HepG2 (cell line): ENCODE results near the gene HDGFL2. TPM values are rescaled to one million over a fixed set of nuclear protein-coding genes. Genes with fewer than 3 reads are reported as not detected.
A peak's percentile ranks its signal among the peaks of the same experiment; 100 is the strongest.

Experiments used
- ATF2 ChIP-seq: sonication (generic); formaldehyde crosslinking; IDR thresholded peaks from 2 replicates; pipeline ENCODE4 v1.4.0; 2020; ENCODE audit warnings: missing genetic modification reagents
- ATF7 ChIP-seq, 2 experiments: fragments of 450-650 bp in 1 of 2; sonication (generic) in 1 of 2; formaldehyde crosslinking in 1 of 2; IDR thresholded peaks; 2 replicates each; pipeline versions ENCODE4 v1.4.0 to v1.6.1; 2016 to 2020; ENCODE audit warnings: antibody characterized with exemption in 1 of 2, mild to moderate bottlenecking in 1 of 2, missing genetic modification reagents in 1 of 2
- CBX5 ChIP-seq: sonication (generic); formaldehyde crosslinking; IDR thresholded peaks from 2 replicates; pipeline ENCODE4 v1.4.0; 2020; ENCODE audit warnings: missing genetic modification reagents, borderline replicate concordance
- CEBPG ChIP-seq: IDR thresholded peaks from 2 replicates; pipeline ENCODE4 v1.6.1; 2016
- CERS6 ChIP-seq: sonication (generic); formaldehyde crosslinking; IDR thresholded peaks from 2 replicates; pipeline ENCODE4 v1.5.0; 2020; ENCODE audit warnings: missing genetic modification reagents
- EHMT2 ChIP-seq: fragments of 200-600 bp; sonication (generic); IDR thresholded peaks from 2 replicates; pipeline ENCODE4 v1.7.0; 2017; ENCODE audit warnings: antibody characterized with exemption, low read depth, low read length, borderline replicate concordance
- FOXA3 ChIP-seq: IDR thresholded peaks from 2 replicates; pipeline ENCODE4 v1.6.1; 2016; ENCODE audit warnings: missing genetic modification reagents, missing compliant biosample characterization
- HOXD1 ChIP-seq: sonication (generic); formaldehyde crosslinking; IDR thresholded peaks from 2 replicates; pipeline ENCODE4 v1.5.0; 2020; ENCODE audit warnings: missing genetic modification reagents
- NBN ChIP-seq: fragments of 450-650 bp; conservative IDR thresholded peaks from 2 replicates; pipeline ENCODE4 v1.6.1; 2017
- NCOA2 ChIP-seq: sonication (generic); formaldehyde crosslinking; IDR thresholded peaks from 2 replicates; pipeline ENCODE4 v1.8.0; 2022; ENCODE audit warnings: inconsistent platforms
- NFE2L1 ChIP-seq: sonication (generic); formaldehyde crosslinking; IDR thresholded peaks from 2 replicates; pipeline ENCODE4 v1.4.0; 2020; ENCODE audit warnings: missing genetic modification reagents, mild to moderate bottlenecking, borderline replicate concordance
- RBFOX2 ChIP-seq: fragments of 200-400 bp; formaldehyde crosslinking; IDR thresholded peaks from 2 replicates; pipeline ENCODE4 v1.6.1; 2017; ENCODE audit warnings: low read depth, mild to moderate bottlenecking, low read length
- RFXAP ChIP-seq: sonication (generic); formaldehyde crosslinking; IDR thresholded peaks from 2 replicates; pipeline ENCODE4 v1.4.0; 2020; ENCODE audit warnings: missing genetic modification reagents, borderline replicate concordance
- RNF219 ChIP-seq: sonication (generic); formaldehyde crosslinking; IDR thresholded peaks from 2 replicates; pipeline ENCODE4 v1.5.0; 2020; ENCODE audit warnings: mild to moderate bottlenecking, missing genetic modification reagents
- SUZ12 ChIP-seq: fragments of 150-350 bp; IDR thresholded peaks from 2 replicates; pipeline ENCODE4 v1.6.1; 2014; ENCODE audit warnings: low read depth, low read length
- TBX2 ChIP-seq: sonication (generic); formaldehyde crosslinking; IDR thresholded peaks from 2 replicates; pipeline ENCODE4 v1.5.0; 2020; ENCODE audit warnings: missing genetic modification reagents, mild to moderate bottlenecking, borderline replicate concordance
- TFE3 ChIP-seq: IDR thresholded peaks from 2 replicates; pipeline ENCODE4 v1.6.1; 2016
- TRIM24 ChIP-seq: sonication (generic); formaldehyde crosslinking; IDR thresholded peaks from 2 replicates; pipeline ENCODE4 v1.8.0; 2022; ENCODE audit warnings: mild to moderate bottlenecking, missing genetic modification reagents
- ZFP90 ChIP-seq: sonication (generic); formaldehyde crosslinking; IDR thresholded peaks from 2 replicates; pipeline ENCODE4 v1.8.0; 2022; ENCODE audit warnings: missing genetic modification reagents, mild to moderate bottlenecking, inconsistent platforms, borderline replicate concordance
- ZNF232 ChIP-seq: sonication (generic); formaldehyde crosslinking; IDR thresholded peaks from 2 replicates; pipeline ENCODE4 v1.4.0; 2020; ENCODE audit warnings: missing genetic modification reagents, borderline replicate concordance
- ZNF296 ChIP-seq: sonication (generic); formaldehyde crosslinking; conservative IDR thresholded peaks from 2 replicates; pipeline ENCODE4 v1.5.0; 2020; ENCODE audit warnings: mild to moderate bottlenecking, missing genetic modification reagents
- ZNF678 ChIP-seq: sonication (generic); formaldehyde crosslinking; IDR thresholded peaks from 2 replicates; pipeline ENCODE4 v1.4.0; 2020; ENCODE audit warnings: mild to moderate bottlenecking, missing genetic modification reagents
- polyA plus RNA-seq, 8 experiments: library from polyadenylated mRNA; depleted of rRNA in 3 of 8; stranded (reverse) in 7 of 8; unstranded in 1 of 8; fragments of >200 nt; fragmentation: Illumina TruSeq in 4 of 8; extraction: Trizol in 4 of 8; gene quantifications; 2 replicates each; pipeline versions ENCODE4 v1.2.1 to v1.2.3, GENCODE V29; 2011 to 2016; ENCODE audit warnings: low read depth in 4 of 8, missing spikeins in 1 of 8, mixed read lengths in 1 of 8; ENCODE audit not compliant: insufficient read depth in 1 of 8
- total RNA-seq, 5 experiments: library from RNA; depleted of rRNA; stranded (reverse); fragments of >200 nt; fragmentation: Illumina TruSeq; extraction: Trizol; gene quantifications; 2 replicates each; pipeline ENCODE4 v1.2.3, GENCODE V29; 2016; ENCODE audit warnings: low read depth in 1 of 5
- TF ChIP-seq, protein P1 (sequence below): sonication (generic); formaldehyde crosslinking; IDR thresholded peaks from 2 replicates; pipeline ENCODE4 v1.8.0; 2022; ENCODE audit warnings: low read depth, missing genetic modification reagents

The HDGFL2 gene
- total and polyA plus RNA-seq, 2 of the 13 experiments (the other 11 are each of a cell fraction or from before 2014, with no cell fraction given), result 20.0 to 51.1 TPM

GRCh38 chr19:4541114-4541805 lies 69.2 kb downstream of the HDGFL2 start (continued):
- TF ChIP-seq NFE2L1 (CRISPR knock-in tag) (no peak), RBFOX2 (no peak), RNF219 (CRISPR knock-in tag) (no peak), NBN (no peak), NCOA2 (CRISPR knock-in tag) (no peak), ZNF232 (CRISPR knock-in tag) (0 out of 2 replicates have a peak, but pooled peaks have one; percentile 14), ZNF296 (CRISPR knock-in tag) (no peak), CBX5 (CRISPR knock-in tag) (no peak), SUZ12 (no peak), ZFP90 (CRISPR knock-in tag) (0 out of 2 replicates have a peak, but pooled peaks have one; percentile 26), CEBPG (CRISPR knock-in tag) (peak; percentile 76), ATF2 (CRISPR knock-in tag) (0 out of 2 replicates have a peak, but pooled peaks have one; percentile 30), EHMT2 (no peak), ZNF678 (CRISPR knock-in tag) (no peak), TBX2 (CRISPR knock-in tag) (peak; percentile 51; the same call in 1 of the 2 replicates), CERS6 (CRISPR knock-in tag) (no peak), TFE3 (CRISPR knock-in tag) (0 out of 2 replicates have a peak, but pooled peaks have one; percentile 18), ATF7 (IDR thresholded peaks at IDR 0.05) (no peak), ATF7 (CRISPR knock-in tag; IDR thresholded peaks at IDR 0.05) (no peak), HOXD1 (CRISPR knock-in tag) (peak; percentile 29; the same call in 1 of the 2 replicates), FOXA3 (CRISPR knock-in tag) (peak; percentile 15; the same call in 1 of the 2 replicates), TRIM24 (CRISPR knock-in tag) (no peak), RFXAP (CRISPR knock-in tag) (0 out of 2 replicates have a peak, but pooled peaks have one; percentile 52)
- TF ChIP-seq, protein P1, sequence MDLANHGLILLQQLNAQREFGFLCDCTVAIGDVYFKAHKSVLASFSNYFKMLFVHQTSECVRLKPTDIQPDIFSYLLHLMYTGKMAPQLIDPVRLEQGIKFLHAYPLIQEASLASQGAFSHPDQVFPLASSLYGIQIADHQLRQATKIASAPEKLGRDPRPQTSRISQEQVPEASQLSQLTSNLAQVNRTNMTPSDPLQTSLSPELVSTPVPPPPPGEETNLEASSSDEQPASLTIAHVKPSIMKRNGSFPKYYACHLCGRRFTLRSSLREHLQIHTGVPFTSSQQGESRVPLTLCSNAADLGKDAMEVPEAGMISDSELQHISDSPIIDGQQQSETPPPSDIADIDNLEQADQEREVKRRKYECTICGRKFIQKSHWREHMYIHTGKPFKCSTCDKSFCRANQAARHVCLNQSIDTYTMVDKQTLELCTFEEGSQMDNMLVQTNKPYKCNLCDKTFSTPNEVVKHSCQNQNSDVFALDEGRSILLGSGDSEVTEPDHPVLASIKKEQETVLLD (CRISPR knock-in tag), result no peak
